Loucy (cell line): Measurements from ENCODE around the gene DTX3.

Experiments used
- EZH2phosphoT487 ChIP-seq: fragments of 200-600 bp; IDR thresholded peaks from 2 replicates; pipeline ENCODE4 v1.6.1; 2018; ENCODE audit warnings: antibody characterized with exemption, mild to moderate bottlenecking, moderate library complexity, borderline replicate concordance
- TF ChIP-seq, protein P1 (sequence below): fragments of 200-600 bp; sonication (generic); conservative IDR thresholded peaks from 2 replicates; pipeline ENCODE4 v1.5.1; 2014; ENCODE audit warnings: mild to moderate bottlenecking, antibody characterized with exemption, low read length

- TF ChIP-seq, protein P1, sequence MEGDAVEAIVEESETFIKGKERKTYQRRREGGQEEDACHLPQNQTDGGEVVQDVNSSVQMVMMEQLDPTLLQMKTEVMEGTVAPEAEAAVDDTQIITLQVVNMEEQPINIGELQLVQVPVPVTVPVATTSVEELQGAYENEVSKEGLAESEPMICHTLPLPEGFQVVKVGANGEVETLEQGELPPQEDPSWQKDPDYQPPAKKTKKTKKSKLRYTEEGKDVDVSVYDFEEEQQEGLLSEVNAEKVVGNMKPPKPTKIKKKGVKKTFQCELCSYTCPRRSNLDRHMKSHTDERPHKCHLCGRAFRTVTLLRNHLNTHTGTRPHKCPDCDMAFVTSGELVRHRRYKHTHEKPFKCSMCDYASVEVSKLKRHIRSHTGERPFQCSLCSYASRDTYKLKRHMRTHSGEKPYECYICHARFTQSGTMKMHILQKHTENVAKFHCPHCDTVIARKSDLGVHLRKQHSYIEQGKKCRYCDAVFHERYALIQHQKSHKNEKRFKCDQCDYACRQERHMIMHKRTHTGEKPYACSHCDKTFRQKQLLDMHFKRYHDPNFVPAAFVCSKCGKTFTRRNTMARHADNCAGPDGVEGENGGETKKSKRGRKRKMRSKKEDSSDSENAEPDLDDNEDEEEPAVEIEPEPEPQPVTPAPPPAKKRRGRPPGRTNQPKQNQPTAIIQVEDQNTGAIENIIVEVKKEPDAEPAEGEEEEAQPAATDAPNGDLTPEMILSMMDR = no peak
- no peak for TF ChIP-seq EZH2phosphoT487
These were observed 4.2 kb upstream of the DTX3 start for GRCh38 chr12:57600395-57600794.
